HL-60 (cell line): ENCODE results near the gene VPS26C.

ENCODE experiments used
- GABPA ChIP-seq: IDR thresholded peaks from 2 replicates; pipeline ENCODE4 v1.6.1; 2012; ENCODE audit warnings: low read depth
- POLR2AphosphoS5 ChIP-seq: IDR thresholded peaks from 2 replicates; pipeline ENCODE4 v1.6.1; 2012; ENCODE audit warnings: low read depth
- SPI1 ChIP-seq: IDR thresholded peaks from 2 replicates; pipeline ENCODE4 v1.6.1; 2012; ENCODE audit warnings: low read depth, mild to moderate bottlenecking, borderline replicate concordance
- TF ChIP-seq, protein P1 (sequence below): IDR thresholded peaks from one replicate; pipeline ENCODE4 v1.5.1; 2011; ENCODE audit warnings: low read length, control low read depth, inconsistent platforms; ENCODE audit not compliant: insufficient read depth
- TF ChIP-seq, protein P2 (sequence below): IDR thresholded peaks from 2 replicates; pipeline ENCODE4 v1.6.1; 2012; ENCODE audit warnings: low read depth; ENCODE audit not compliant: insufficient replicate concordance

DNA sequence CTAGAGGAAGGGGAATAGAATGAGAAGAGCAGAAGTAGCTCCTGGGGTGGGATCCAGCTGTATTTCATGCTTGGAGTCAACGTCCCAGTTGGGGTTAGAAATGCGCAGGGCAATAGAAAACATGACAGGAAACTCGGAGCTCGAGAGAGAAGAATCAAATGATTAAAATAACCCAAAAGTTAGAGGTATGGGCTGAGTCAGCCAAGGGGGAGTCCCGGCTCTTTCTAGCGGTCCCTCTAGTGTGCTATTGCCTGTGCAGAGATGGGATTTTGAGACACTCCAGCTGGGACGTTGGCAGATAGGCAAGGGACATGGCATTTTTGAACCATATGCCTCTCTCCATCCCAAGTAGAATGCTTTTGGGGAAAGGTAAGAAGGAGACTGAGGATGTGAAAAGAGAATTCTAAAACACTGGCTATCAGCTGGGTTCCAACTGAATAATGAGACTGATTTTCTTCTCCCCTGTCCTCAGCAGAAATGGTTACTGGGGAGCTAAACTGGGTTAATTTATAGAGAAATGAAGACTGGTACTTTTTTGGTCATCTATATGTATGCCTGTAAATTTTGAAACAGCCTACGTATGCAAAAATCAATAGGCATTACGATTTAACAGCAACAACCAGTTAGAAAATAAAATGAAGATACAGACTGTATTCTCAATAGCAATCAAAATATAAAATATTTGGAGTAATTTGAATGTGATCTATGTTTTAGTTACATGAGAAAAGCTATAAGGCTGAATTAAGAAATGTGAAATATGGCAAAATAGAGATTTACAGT is 7.0 kb upstream of the VPS26C start:
- TF ChIP-seq, protein P1, sequence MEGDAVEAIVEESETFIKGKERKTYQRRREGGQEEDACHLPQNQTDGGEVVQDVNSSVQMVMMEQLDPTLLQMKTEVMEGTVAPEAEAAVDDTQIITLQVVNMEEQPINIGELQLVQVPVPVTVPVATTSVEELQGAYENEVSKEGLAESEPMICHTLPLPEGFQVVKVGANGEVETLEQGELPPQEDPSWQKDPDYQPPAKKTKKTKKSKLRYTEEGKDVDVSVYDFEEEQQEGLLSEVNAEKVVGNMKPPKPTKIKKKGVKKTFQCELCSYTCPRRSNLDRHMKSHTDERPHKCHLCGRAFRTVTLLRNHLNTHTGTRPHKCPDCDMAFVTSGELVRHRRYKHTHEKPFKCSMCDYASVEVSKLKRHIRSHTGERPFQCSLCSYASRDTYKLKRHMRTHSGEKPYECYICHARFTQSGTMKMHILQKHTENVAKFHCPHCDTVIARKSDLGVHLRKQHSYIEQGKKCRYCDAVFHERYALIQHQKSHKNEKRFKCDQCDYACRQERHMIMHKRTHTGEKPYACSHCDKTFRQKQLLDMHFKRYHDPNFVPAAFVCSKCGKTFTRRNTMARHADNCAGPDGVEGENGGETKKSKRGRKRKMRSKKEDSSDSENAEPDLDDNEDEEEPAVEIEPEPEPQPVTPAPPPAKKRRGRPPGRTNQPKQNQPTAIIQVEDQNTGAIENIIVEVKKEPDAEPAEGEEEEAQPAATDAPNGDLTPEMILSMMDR, result no peak
- TF ChIP-seq POLR2AphosphoS5, result no peak
- TF ChIP-seq GABPA, result no peak
- TF ChIP-seq, protein P2, sequence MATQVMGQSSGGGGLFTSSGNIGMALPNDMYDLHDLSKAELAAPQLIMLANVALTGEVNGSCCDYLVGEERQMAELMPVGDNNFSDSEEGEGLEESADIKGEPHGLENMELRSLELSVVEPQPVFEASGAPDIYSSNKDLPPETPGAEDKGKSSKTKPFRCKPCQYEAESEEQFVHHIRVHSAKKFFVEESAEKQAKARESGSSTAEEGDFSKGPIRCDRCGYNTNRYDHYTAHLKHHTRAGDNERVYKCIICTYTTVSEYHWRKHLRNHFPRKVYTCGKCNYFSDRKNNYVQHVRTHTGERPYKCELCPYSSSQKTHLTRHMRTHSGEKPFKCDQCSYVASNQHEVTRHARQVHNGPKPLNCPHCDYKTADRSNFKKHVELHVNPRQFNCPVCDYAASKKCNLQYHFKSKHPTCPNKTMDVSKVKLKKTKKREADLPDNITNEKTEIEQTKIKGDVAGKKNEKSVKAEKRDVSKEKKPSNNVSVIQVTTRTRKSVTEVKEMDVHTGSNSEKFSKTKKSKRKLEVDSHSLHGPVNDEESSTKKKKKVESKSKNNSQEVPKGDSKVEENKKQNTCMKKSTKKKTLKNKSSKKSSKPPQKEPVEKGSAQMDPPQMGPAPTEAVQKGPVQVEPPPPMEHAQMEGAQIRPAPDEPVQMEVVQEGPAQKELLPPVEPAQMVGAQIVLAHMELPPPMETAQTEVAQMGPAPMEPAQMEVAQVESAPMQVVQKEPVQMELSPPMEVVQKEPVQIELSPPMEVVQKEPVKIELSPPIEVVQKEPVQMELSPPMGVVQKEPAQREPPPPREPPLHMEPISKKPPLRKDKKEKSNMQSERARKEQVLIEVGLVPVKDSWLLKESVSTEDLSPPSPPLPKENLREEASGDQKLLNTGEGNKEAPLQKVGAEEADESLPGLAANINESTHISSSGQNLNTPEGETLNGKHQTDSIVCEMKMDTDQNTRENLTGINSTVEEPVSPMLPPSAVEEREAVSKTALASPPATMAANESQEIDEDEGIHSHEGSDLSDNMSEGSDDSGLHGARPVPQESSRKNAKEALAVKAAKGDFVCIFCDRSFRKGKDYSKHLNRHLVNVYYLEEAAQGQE, result no peak
- no peak for TF ChIP-seq SPI1
